ENCODE measurements around the gene TMEM132E. TPM values are rescaled to one million over a fixed set of nuclear protein-coding genes. Genes with fewer than 3 reads are reported as not detected.

Gene TMEM132E
- total and polyA plus RNA-seq, 2 of the 8 experiments (the other 6 are each of a cell fraction or from before 2014, with no cell fraction given), result 0.45 to 0.60 TPM

GRCh38 chr17:34633351-34633750 is 54.0 kb downstream of the TMEM132E start (continued):
- TF ChIP-seq CHD7 (IDR thresholded peaks at IDR 0.05; ENCODE audit: insufficient replicate concordance, low read length), result no peak
- no peak for TF ChIP-seq POLR2A (IDR thresholded peaks at IDR 0.05; ENCODE audit: control extremely low read depth in 1 of 2, low read depth in 2 of 2, low read length in 2 of 2)
- TF ChIP-seq CEBPB (IDR thresholded peaks at IDR 0.05; ENCODE audit: low read depth, low read length), result no peak
- no peak for TF ChIP-seq CHD1 (IDR thresholded peaks at IDR 0.05; ENCODE audit: low read depth, low read length)
- TF ChIP-seq ZNF274 (IDR thresholded peaks at IDR 0.05; ENCODE audit: borderline replicate concordance, extremely low read depth, low read length), result no peak
- TF ChIP-seq SIN3A (conservative IDR thresholded peaks at IDR 0.05 in 1 of 2, IDR thresholded peaks at IDR 0.05 in 1 of 2; ENCODE audit: low read depth in 1 of 2, low read length in 2 of 2), result 0 out of 4 replicates have a peak, but pooled peaks of 1 of the 2 experiments have one; percentile 38
- no peak for TF ChIP-seq EGR1 (IDR thresholded peaks at IDR 0.05; ENCODE audit: borderline replicate concordance, low read depth, low read length)
- no peak for TF ChIP-seq HDAC6 (IDR thresholded peaks at IDR 0.05; ENCODE audit: low read depth, low read length)
- TF ChIP-seq SRF (IDR thresholded peaks at IDR 0.05; ENCODE audit: low read depth, low read length), result no peak
- no peak for TF ChIP-seq TAF7 (optimal IDR thresholded peaks at IDR 0.05; ENCODE audit: borderline replicate concordance, low read depth, low read length)
- TF ChIP-seq CBX8 (IDR thresholded peaks at IDR 0.05; ENCODE audit: borderline replicate concordance, low read depth, low read length), result no peak
- TF ChIP-seq CBX5 (IDR thresholded peaks at IDR 0.05; ENCODE audit: low read depth, low read length), result no peak

All from H1 (cell line).